SK-N-MC (cell line): ENCODE measurements around the gene OSM.

Experiments
- EZH2 ChIP-seq: fragments of 200-600 bp; sonication (generic); IDR thresholded peaks from one replicate; pipeline ENCODE4 v1.6.1; 2017; ENCODE audit warnings: antibody characterized with exemption
- FOXP2 ChIP-seq: optimal IDR thresholded peaks from 2 replicates; pipeline ENCODE3; 2011; ENCODE audit warnings: mild to moderate bottlenecking, moderate library complexity; ENCODE audit not compliant: insufficient read depth; ENCODE audit errors: extremely low read length, control extremely low read depth
- POLR2AphosphoS5 ChIP-seq: IDR thresholded peaks from 2 replicates; pipeline ENCODE4 v1.6.1; 2012; ENCODE audit warnings: mild to moderate bottlenecking, low read depth, low read length, borderline replicate concordance

- TF ChIP-seq POLR2AphosphoS5 (no peak), EZH2 (no peak), FOXP2 (no peak)
Measured at GRCh38 chr22:30248484-30248883, 18.2 kb downstream of the OSM start.
